Transverse colon (tissue), 4 donors: Measurements from ENCODE around the gene ZNF273.

Experiments
- CTCF ChIP-seq, 5 experiments: fragments of 200-600 bp in 3 of 5; fragments of 450-650 bp in 2 of 5; sonication (generic) in 3 of 5; IDR thresholded peaks; 1 replicate in 2 of 5; 2 replicates in 3 of 5; pipeline ENCODE4 v1.5.1; 2016 to 2017; ENCODE audit warnings: antibody characterized with exemption in 5 of 5, inconsistent platforms in 3 of 5, mild to moderate bottlenecking in 2 of 5, moderate library complexity in 1 of 5
- EP300 ChIP-seq: sonication (generic); formaldehyde crosslinking; IDR thresholded peaks from one replicate; pipeline ENCODE4 v1.6.1; 2017; ENCODE audit warnings: antibody characterized with exemption, low read depth
- POLR2A ChIP-seq: fragments of 450-650 bp; IDR thresholded peaks from one replicate; pipeline ENCODE4 v1.6.1; 2016; ENCODE audit warnings: antibody characterized with exemption, mild to moderate bottlenecking, moderate library complexity
- POLR2AphosphoS5 ChIP-seq, 3 donors: sonication (generic); formaldehyde crosslinking; IDR thresholded peaks; one replicate each; pipeline ENCODE4 v1.6.1; 2016; ENCODE audit warnings: antibody characterized with exemption in 3 of 3

DNA sequence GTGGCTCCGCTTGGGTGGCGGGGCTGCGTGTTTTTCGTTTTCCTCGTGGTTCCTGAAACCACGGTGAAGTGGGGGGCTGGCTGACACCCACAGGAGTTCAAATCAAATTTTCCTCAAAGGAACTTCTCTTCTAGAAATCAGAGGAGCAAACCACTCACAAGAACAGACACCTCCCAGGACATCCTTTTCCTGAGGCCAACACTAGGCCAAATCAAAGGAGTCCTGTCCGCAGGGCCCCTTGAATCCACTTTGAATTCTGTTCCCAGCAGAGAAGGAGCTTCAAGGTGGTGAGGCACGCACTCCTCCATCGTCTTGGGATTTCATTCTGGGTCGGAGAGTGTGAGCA, 29.9 kb upstream of the ZNF273 start:
- TF ChIP-seq POLR2A: no peak
- no peak for TF ChIP-seq CTCF (IDR thresholded peaks at IDR 0.05)
- no peak for TF ChIP-seq POLR2AphosphoS5 (IDR thresholded peaks at IDR 0.05)
- no peak for TF ChIP-seq EP300
